ENCODE measurements around the gene SETD5. TPM values are rescaled to one million over a fixed set of nuclear protein-coding genes. Genes with fewer than 3 reads are reported as not detected.

Gene SETD5
- total and polyA plus RNA-seq, 2 donors (not counting 3 experiments of a cell fraction or from before 2014, with no cell fraction given), result 48.2 to 149 TPM

GRCh38 chr3:9404680-9405079, 7.3 kb downstream of the SETD5 start:
- Histone ChIP-seq H3K4me2 (ENCODE audit: insufficient read depth, low read length) (no peak overlapping the region), H3K9ac (replicated peaks; ENCODE audit: extremely low read depth, insufficient read depth, low read length) (no peak overlapping the region), H3K4me3 (replicated peaks in 1 of 3; ENCODE audit: insufficient read depth in 1 of 3, low read depth in 1 of 3, low read length in 3 of 3) (no peak overlapping the region), H3K27me3 (ENCODE audit: control insufficient read depth in 2 of 2, insufficient read depth in 2 of 2, low read length in 2 of 2) (no peaks in the 10 kb centered on the region), H2AFZ (ENCODE audit: low read depth, low read length) (no peak overlapping the region), H3K27ac (ENCODE audit: insufficient read depth, low read depth, low read length) (no peak overlapping the region), H3K9me1 (replicated peaks; ENCODE audit: control insufficient read depth, extremely low read depth, insufficient read depth, low read length) (no peaks in the 10 kb centered on the region), H3K36me3 (ENCODE audit: control insufficient read depth in 2 of 2, extremely low read depth in 1 of 2, insufficient read depth in 2 of 2, low read length in 2 of 2) (no peaks in the 10 kb centered on the region), H4K20me1 (replicated peaks; ENCODE audit: control insufficient read depth, extremely low read depth, insufficient read depth, low read length) (peaks cover 47% of the 10 kb centered on the region), H3K9me3 (replicated peaks; ENCODE audit: control insufficient read depth, insufficient read depth, low read length) (no peaks in the 10 kb centered on the region), H3K4me1 (ENCODE audit: control insufficient read depth, extremely low read depth, insufficient read depth, low read length) (peaks cover 46% of the 10 kb centered on the region), H3K79me2 (ENCODE audit: control insufficient read depth, insufficient read depth, low read length) (peaks cover 100% of the 10 kb centered on the region)
- BruUV-seq (replicated peaks), result no TSS peak
- dilution Hi-C loops (cut with MboI; ENCODE audit: extremely low pct_ligation_motif_present, low sequenced_read_pairs) (no loop called here), intact Hi-C loops (cut with micrococcal nuclease) (no loop called here)
- ChIA-PET POLR2A (no interaction called here), CTCF (interaction anchor here (1.2 to 2.9 kb wide), 6 partner anchors 9 to 51 kb away, joined by 6 to 17 read pairs (median 6); no protein-coding TSS in a partner anchor)
- FAIRE-seq (no peak), DNase-seq (ENCODE audit: low read depth, low spot score) (peak; percentile 21)
- TF ChIP-seq CTCF (IDR thresholded peaks at IDR 0.05; ENCODE audit: extremely low read depth in 1 of 2, insufficient read depth in 1 of 2, low read depth in 1 of 2, low read length in 2 of 2) (no peak), GATA2 (IDR thresholded peaks at IDR 0.05; ENCODE audit: insufficient read depth, insufficient read length, low read depth, low read length) (no peak), MYC (IDR thresholded peaks at IDR 0.05; ENCODE audit: low read depth, low read length) (no peak), EZH2 (IDR thresholded peaks at IDR 0.05; ENCODE audit: borderline replicate concordance, low read depth, low read length, severe bottlenecking) (no peak), FOS (IDR thresholded peaks at IDR 0.05; ENCODE audit: borderline replicate concordance, insufficient read depth, low read length) (no peak), POLR2AphosphoS5 (IDR thresholded peaks at IDR 0.05; ENCODE audit: insufficient read depth, low read depth, low read length) (no peak), JUN (IDR thresholded peaks at IDR 0.05; ENCODE audit: borderline replicate concordance, insufficient read depth, insufficient read length, low read depth) (no peak)

Measured in endothelial cell of umbilical vein (primary cell).